Trophoblast cell (in vitro differentiated cells and primary cell): Measurements from ENCODE around the gene TNIK.

Experiments
- DNase-seq, 2 donors: peaks; one replicate each; pipeline ENCODE4 v3.0.0-alpha.2; 2016
- H2AFZ ChIP-seq: 2 replicates; pipeline ENCODE4 v1.6.1; 2013; ENCODE audit warnings: low read length, moderate library complexity, mild to moderate bottlenecking; ENCODE audit not compliant: insufficient read depth, poor library complexity
- H2AK5ac ChIP-seq: 2 replicates; pipeline ENCODE4 v1.6.1; 2013; ENCODE audit warnings: mild to moderate bottlenecking, low read length
- H2BK120ac ChIP-seq: 2 replicates; pipeline ENCODE4 v1.6.1; 2013; ENCODE audit warnings: low read length, mild to moderate bottlenecking, moderate library complexity; ENCODE audit not compliant: insufficient read depth, poor library complexity
- H2BK12ac ChIP-seq: 2 replicates; pipeline ENCODE4 v1.6.1; 2013; ENCODE audit warnings: mild to moderate bottlenecking, low read length, moderate library complexity
- H2BK5ac ChIP-seq: 2 replicates; pipeline ENCODE4 v1.6.1; 2013; ENCODE audit warnings: low read length, low read depth, moderate library complexity, mild to moderate bottlenecking; ENCODE audit not compliant: poor library complexity
- H3K14ac ChIP-seq: 2 replicates; pipeline ENCODE4 v1.6.1; 2013; ENCODE audit warnings: mild to moderate bottlenecking, low read length
- H3K18ac ChIP-seq: 2 replicates; pipeline ENCODE4 v1.6.1; 2013; ENCODE audit warnings: mild to moderate bottlenecking, low read length
- H3K23ac ChIP-seq: 2 replicates; pipeline ENCODE4 v1.6.1; 2013; ENCODE audit warnings: low read length
- H3K27ac ChIP-seq: 2 replicates; pipeline ENCODE4 v1.5.1; 2013; ENCODE audit warnings: low read depth, mild to moderate bottlenecking, inconsistent platforms, low read length, moderate library complexity
- H3K27me3 ChIP-seq: 2 replicates; pipeline ENCODE4 v1.6.1; 2013; ENCODE audit warnings: inconsistent platforms, mild to moderate bottlenecking, low read length, moderate library complexity; ENCODE audit not compliant: insufficient read depth
- H3K36me3 ChIP-seq, 2 experiments: 1 replicate in 1 of 2; 2 replicates in 1 of 2; pipeline ENCODE4 v1.6.1; 2013; ENCODE audit warnings: low read length in 2 of 2, mild to moderate bottlenecking in 2 of 2, moderate library complexity in 1 of 2; ENCODE audit not compliant: insufficient read depth in 2 of 2, control insufficient read depth in 1 of 2
- H3K4ac ChIP-seq: 2 replicates; pipeline ENCODE4 v1.6.1; 2013; ENCODE audit warnings: low read depth, mild to moderate bottlenecking, low read length, moderate library complexity
- H3K4me1 ChIP-seq, 2 experiments: 1 replicate in 1 of 2; 2 replicates in 1 of 2; pipeline ENCODE4 v1.6.1; 2013; ENCODE audit warnings: low read length in 2 of 2, mild to moderate bottlenecking in 2 of 2, moderate library complexity in 1 of 2; ENCODE audit not compliant: insufficient read depth in 2 of 2, control insufficient read depth in 1 of 2
- H3K4me2 ChIP-seq: 2 replicates; pipeline ENCODE4 v1.6.1; 2013; ENCODE audit warnings: inconsistent platforms, mild to moderate bottlenecking, low read length, moderate library complexity
- H3K4me3 ChIP-seq: 2 replicates; pipeline ENCODE4 v1.5.1; 2013; ENCODE audit warnings: mild to moderate bottlenecking, low read depth, low read length, inconsistent platforms
- H3K79me1 ChIP-seq: one replicate; pipeline ENCODE4 v1.6.1; 2013; ENCODE audit warnings: low read length
- H3K79me2 ChIP-seq: 2 replicates; pipeline ENCODE4 v1.6.1; 2013; ENCODE audit warnings: low read length, mild to moderate bottlenecking; ENCODE audit not compliant: control insufficient read depth, insufficient read depth, poor library complexity
- H3K9ac ChIP-seq: 2 replicates; pipeline ENCODE4 v1.6.1; 2013; ENCODE audit warnings: mild to moderate bottlenecking, low read length
- H3K9me3 ChIP-seq: 2 replicates; pipeline ENCODE4 v1.6.1; 2013; ENCODE audit warnings: low read depth, mild to moderate bottlenecking, control low read depth, inconsistent platforms, low read length; ENCODE audit not compliant: insufficient read depth
- H4K12ac ChIP-seq: 2 replicates; pipeline ENCODE4 v1.6.1; 2013; ENCODE audit warnings: low read depth, mild to moderate bottlenecking, low read length, moderate library complexity
- H4K8ac ChIP-seq: 2 replicates; pipeline ENCODE4 v1.6.1; 2013; ENCODE audit warnings: low read depth, mild to moderate bottlenecking, low read length, moderate library complexity
- H4K91ac ChIP-seq: one replicate; pipeline ENCODE4 v1.6.1; 2013; ENCODE audit warnings: low read depth, mild to moderate bottlenecking, low read length, moderate library complexity
- WGBS: extraction: QIAGEN DNeasy Blood & Tissue Kit; methylation state at CpG from one replicate; pipeline ENCODE4 v1.1.7; 2013; ENCODE audit warnings: missing lambda C conversion rate; ENCODE audit not compliant: insufficient read length, insufficient coverage; ENCODE audit errors: extremely low coverage; 5-methylcytosine and 5-hydroxymethylcytosine counted together

The TNIK gene

DNA sequence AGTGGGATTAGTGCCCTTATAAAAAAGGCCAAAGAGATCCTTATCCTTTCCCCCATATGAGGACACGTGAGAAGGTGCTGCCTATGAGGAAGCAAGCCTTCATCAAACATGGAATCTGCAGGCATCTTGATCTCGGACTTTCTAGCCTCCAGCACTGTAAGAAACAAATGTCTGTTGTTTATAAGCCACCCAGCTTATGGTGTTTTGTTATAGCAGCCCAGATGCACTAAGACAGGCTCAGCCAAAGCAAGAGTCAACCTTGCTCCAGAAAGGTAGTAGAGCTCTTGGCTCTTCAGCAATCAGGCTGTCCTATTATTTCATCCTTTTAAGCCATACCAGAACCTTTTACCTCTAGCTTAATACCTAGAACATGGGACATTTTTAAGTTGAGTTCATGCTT lies 12.3 kb upstream of the TNIK start:
- H3K4me1 ChIP-seq: no peaks in the 10 kb centered on the region
- no peak overlapping the region for H3K4me2 ChIP-seq
- no peak overlapping the region for H3K23ac ChIP-seq
- no peak overlapping the region for H3K27ac ChIP-seq
- no peak overlapping the region for H2AFZ ChIP-seq
- WGBS: no CpG with 5 or more reads among the region's 2 CpGs
- no peak overlapping the region for H3K18ac ChIP-seq
- no peak overlapping the region for H2BK120ac ChIP-seq
- H3K79me2 ChIP-seq: no peaks in the 10 kb centered on the region
- DNase-seq: no peak
- no peak overlapping the region for H3K14ac ChIP-seq
- no peak overlapping the region for H3K4ac ChIP-seq
- H2AK5ac ChIP-seq: no peak overlapping the region
- no peak overlapping the region for H3K9ac ChIP-seq
- no peak overlapping the region for H4K8ac ChIP-seq
- H4K12ac ChIP-seq: no peak overlapping the region
- H2BK12ac ChIP-seq: no peak overlapping the region
- no peaks in the 10 kb centered on the region for H3K79me1 ChIP-seq
- H3K4me3 ChIP-seq: no peak overlapping the region
- H4K91ac ChIP-seq: no peak overlapping the region
- no peak overlapping the region for H2BK5ac ChIP-seq
- H3K36me3 ChIP-seq: no peaks in the 10 kb centered on the region
- H3K27me3 ChIP-seq: no peaks in the 10 kb centered on the region
- H3K9me3 ChIP-seq: no peaks in the 10 kb centered on the region

DNA sequence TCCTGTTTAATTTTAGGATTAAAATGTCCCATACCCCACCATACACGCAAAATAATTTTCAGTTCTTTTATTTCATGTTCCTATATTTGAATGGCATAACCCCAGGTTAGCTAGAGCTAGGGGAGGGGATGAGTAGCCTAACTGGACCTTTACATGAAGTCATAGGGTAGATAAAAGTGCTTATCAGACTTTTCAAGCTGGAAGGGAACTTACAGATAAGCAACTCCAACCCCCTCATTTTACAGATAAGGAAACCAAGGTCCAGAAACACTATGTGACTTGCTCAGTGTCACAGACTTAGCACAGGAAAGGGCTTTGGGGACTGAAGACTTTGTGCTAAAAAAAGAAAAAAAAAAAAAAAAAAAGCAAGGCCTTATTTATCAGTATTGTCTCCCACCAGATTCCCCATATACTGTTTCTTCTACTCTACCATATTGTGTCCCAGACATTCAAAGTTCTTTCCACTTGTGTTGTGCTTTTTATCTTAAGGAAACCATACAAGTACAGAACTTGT lies 10.6 kb upstream of the TNIK start:
- no peaks in the 10 kb centered on the region for H3K79me2 ChIP-seq
- H3K4me1 ChIP-seq: peaks cover 0 to 1% of the 10 kb centered on the region in 2 experiments
- H3K4me2 ChIP-seq: no peak overlapping the region
- no CpG with 5 or more reads among the region's 1 CpG for WGBS
- H2AK5ac ChIP-seq: no peak overlapping the region
- no peak overlapping the region for H3K23ac ChIP-seq
- H3K27me3 ChIP-seq: no peaks in the 10 kb centered on the region
- no peak for DNase-seq
- H2BK12ac ChIP-seq: no peak overlapping the region
- no peaks in the 10 kb centered on the region for H3K36me3 ChIP-seq
- H3K4ac ChIP-seq: no peak overlapping the region
- H3K4me3 ChIP-seq: no peak overlapping the region
- no peaks in the 10 kb centered on the region for H3K79me1 ChIP-seq
- no peaks in the 10 kb centered on the region for H3K9me3 ChIP-seq
- no peak overlapping the region for H4K91ac ChIP-seq
- H2BK120ac ChIP-seq: no peak overlapping the region
- no peak overlapping the region for H3K14ac ChIP-seq
- H4K12ac ChIP-seq: no peak overlapping the region
- H2BK5ac ChIP-seq: no peak overlapping the region
- no peak overlapping the region for H4K8ac ChIP-seq
- H3K18ac ChIP-seq: no peak overlapping the region
- no peak overlapping the region for H3K9ac ChIP-seq
- H2AFZ ChIP-seq: no peak overlapping the region
- no peak overlapping the region for H3K27ac ChIP-seq

DNA sequence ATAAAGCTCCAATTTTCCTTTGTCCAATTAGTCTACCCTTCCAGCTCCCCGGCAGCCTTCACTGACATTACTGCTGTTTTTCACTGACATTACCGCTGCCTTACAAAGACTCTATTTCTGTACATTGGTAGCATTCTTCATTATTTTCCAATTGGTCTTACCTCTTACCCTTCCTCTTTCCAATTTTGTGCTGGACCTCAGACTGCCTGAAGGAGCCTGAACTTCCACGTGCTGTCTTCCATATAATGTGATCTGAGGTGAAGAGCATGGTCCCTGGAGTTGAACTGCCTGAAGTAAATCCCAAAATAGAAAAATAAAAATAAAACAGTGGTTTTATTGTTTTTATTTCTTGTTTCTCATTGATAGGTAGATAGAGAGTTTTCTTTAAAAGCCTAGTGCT lies 9.2 kb upstream of the TNIK start:
- Histone ChIP-seq H3K23ac (no peak overlapping the region), H3K27ac (no peak overlapping the region), H3K79me1 (no peaks in the 10 kb centered on the region), H3K79me2 (no peaks in the 10 kb centered on the region), H2BK12ac (no peak overlapping the region), H3K18ac (no peak overlapping the region), H2BK5ac (no peak overlapping the region), H4K12ac (no peak overlapping the region), H3K4me1 (peaks cover 0 to 1% of the 10 kb centered on the region in 2 experiments), H3K4me2 (no peak overlapping the region), H2BK120ac (no peak overlapping the region), H4K8ac (no peak overlapping the region), H3K9ac (no peak overlapping the region), H4K91ac (no peak overlapping the region), H3K14ac (no peak overlapping the region), H2AK5ac (no peak overlapping the region), H3K36me3 (no peaks in the 10 kb centered on the region), H2AFZ (no peak overlapping the region), H3K9me3 (no peaks in the 10 kb centered on the region), H3K4me3 (no peak overlapping the region), H3K27me3 (no peaks in the 10 kb centered on the region), H3K4ac (no peak overlapping the region)
- DNase-seq: no peak
- WGBS: no CpG with 5 or more reads among the region's 3 CpGs

- no peaks in the 10 kb centered on the region for H3K36me3 ChIP-seq
Observed at GRCh38 chr3:171468296-171468906, 8.2 kb upstream of the TNIK start.

More at GRCh38 chr3:171468296-171468906, 8.2 kb upstream of the TNIK start:
- H3K79me2 ChIP-seq: no peaks in the 10 kb centered on the region
- no peaks in the 10 kb centered on the region for H3K27me3 ChIP-seq
- no CpG with 5 or more reads among the region's 6 CpGs for WGBS
- H2AK5ac ChIP-seq: no peak overlapping the region
- H3K18ac ChIP-seq: no peak overlapping the region
- no peak overlapping the region for H3K27ac ChIP-seq
- H3K9me3 ChIP-seq: no peaks in the 10 kb centered on the region
- no peak overlapping the region for H3K4me3 ChIP-seq
- no peak overlapping the region for H2BK5ac ChIP-seq
- H3K79me1 ChIP-seq: no peaks in the 10 kb centered on the region
- H3K4me1 ChIP-seq: peaks cover 0 to 1% of the 10 kb centered on the region in 2 experiments
- H4K8ac ChIP-seq: no peak overlapping the region
- no peak overlapping the region for H2BK12ac ChIP-seq
- H3K4ac ChIP-seq: no peak overlapping the region
- H2AFZ ChIP-seq: no peak overlapping the region
- no peak overlapping the region for H4K91ac ChIP-seq
- H4K12ac ChIP-seq: no peak overlapping the region
- no peak for DNase-seq
- no peak overlapping the region for H3K14ac ChIP-seq
- no peak overlapping the region for H3K9ac ChIP-seq
- H3K4me2 ChIP-seq: no peak overlapping the region
- no peak overlapping the region for H3K23ac ChIP-seq
- no peak overlapping the region for H2BK120ac ChIP-seq
